HEK293 (cell line): ENCODE data around the gene CYP39A1.

Source experiments
- GLIS1 ChIP-seq: fragments of 450-650 bp; formaldehyde crosslinking; IDR thresholded peaks from 2 replicates; pipeline ENCODE4 v1.5.1; 2016; ENCODE audit warnings: missing biosample characterization, missing genetic modification characterization
- KLF10 ChIP-seq: fragments of 450-650 bp; IDR thresholded peaks from 2 replicates; pipeline ENCODE4 v1.5.1; 2018; ENCODE audit warnings: missing biosample characterization, mild to moderate bottlenecking, missing genetic modification characterization
- KLF16 ChIP-seq: fragments of 450-650 bp; formaldehyde crosslinking; IDR thresholded peaks from 2 replicates; pipeline ENCODE4 v1.5.1; 2017; ENCODE audit warnings: missing biosample characterization, missing genetic modification characterization
- KLF8 ChIP-seq: fragments of 450-650 bp; formaldehyde crosslinking; IDR thresholded peaks from 2 replicates; pipeline ENCODE4 v1.5.1; 2016; ENCODE audit warnings: missing biosample characterization, missing genetic modification characterization
- SP7 ChIP-seq: fragments of 450-650 bp; formaldehyde crosslinking; IDR thresholded peaks from 2 replicates; pipeline ENCODE4 v1.5.1; 2016; ENCODE audit warnings: missing biosample characterization, missing genetic modification characterization
- YY1 ChIP-seq: fragments of 450-650 bp; formaldehyde crosslinking; IDR thresholded peaks from 2 replicates; pipeline ENCODE4 v1.5.1; 2018; ENCODE audit warnings: missing biosample characterization, missing genetic modification characterization
- ZBTB48 ChIP-seq: fragments of 450-650 bp; formaldehyde crosslinking; IDR thresholded peaks from 2 replicates; pipeline ENCODE4 v1.5.1; 2016; ENCODE audit warnings: missing biosample characterization, missing genetic modification characterization
- ZFP37 ChIP-seq: fragments of 450-650 bp; formaldehyde crosslinking; IDR thresholded peaks from 2 replicates; pipeline ENCODE4 v1.5.1; 2016; ENCODE audit warnings: missing biosample characterization, missing genetic modification characterization
- ZFP41 ChIP-seq: fragments of 450-650 bp; formaldehyde crosslinking; IDR thresholded peaks from 2 replicates; pipeline ENCODE4 v1.5.1; 2016; ENCODE audit warnings: missing biosample characterization, missing genetic modification characterization, borderline replicate concordance
- ZNF133 ChIP-seq: fragments of 450-650 bp; formaldehyde crosslinking; IDR thresholded peaks from 2 replicates; pipeline ENCODE4 v1.5.1; 2016; ENCODE audit warnings: missing biosample characterization, missing genetic modification characterization
- ZNF16 ChIP-seq: fragments of 450-650 bp; formaldehyde crosslinking; IDR thresholded peaks from 2 replicates; pipeline ENCODE4 v1.5.1; 2016; ENCODE audit warnings: low read depth, missing biosample characterization, missing genetic modification characterization
- ZNF274 ChIP-seq, 2 experiments: fragments of 200-500 bp in 1 of 2; fragments of 450-650 bp in 1 of 2; sonication (Bioruptor generic) in 1 of 2; formaldehyde crosslinking in 1 of 2; IDR thresholded peaks; 2 replicates each; pipeline versions ENCODE4 v1.5.1 to v1.6.1; 2014 to 2016; ENCODE audit warnings: borderline replicate concordance in 1 of 2, inconsistent platforms in 1 of 2, low read length in 1 of 2, missing biosample characterization in 1 of 2, missing genetic modification characterization in 1 of 2
- ZNF341 ChIP-seq: fragments of 450-650 bp; formaldehyde crosslinking; IDR thresholded peaks from 2 replicates; pipeline ENCODE4; 2016; ENCODE audit warnings: low read depth, missing biosample characterization, missing genetic modification characterization
- ZNF350 ChIP-seq: fragments of 450-650 bp; formaldehyde crosslinking; IDR thresholded peaks from 2 replicates; pipeline ENCODE4 v1.5.0; 2017; ENCODE audit warnings: missing biosample characterization, mild to moderate bottlenecking, missing genetic modification characterization
- ZNF354C ChIP-seq: fragments of 450-650 bp; formaldehyde crosslinking; IDR thresholded peaks from 2 replicates; pipeline ENCODE4 v1.5.1; 2016; ENCODE audit warnings: missing biosample characterization, missing genetic modification characterization, low read depth, borderline replicate concordance
- ZNF366 ChIP-seq: fragments of 450-650 bp; formaldehyde crosslinking; conservative IDR thresholded peaks from 2 replicates; pipeline ENCODE4 v1.5.1; 2016; ENCODE audit warnings: missing biosample characterization, missing genetic modification characterization
- ZNF48 ChIP-seq: fragments of 450-650 bp; formaldehyde crosslinking; IDR thresholded peaks from 2 replicates; pipeline ENCODE4 v1.5.1; 2016; ENCODE audit warnings: missing biosample characterization, missing genetic modification characterization
- ZNF514 ChIP-seq: fragments of 450-650 bp; formaldehyde crosslinking; IDR thresholded peaks from 2 replicates; pipeline ENCODE4 v1.5.1; 2016; ENCODE audit warnings: missing biosample characterization, missing genetic modification characterization
- ZNF548 ChIP-seq: fragments of 450-650 bp; formaldehyde crosslinking; IDR thresholded peaks from 2 replicates; pipeline ENCODE4 v1.5.1; 2016; ENCODE audit warnings: missing biosample characterization, missing genetic modification characterization
- ZNF555 ChIP-seq: fragments of 450-650 bp; formaldehyde crosslinking; conservative IDR thresholded peaks from 2 replicates; pipeline ENCODE4 v1.5.1; 2017; ENCODE audit warnings: missing biosample characterization, mild to moderate bottlenecking, missing genetic modification characterization, inconsistent platforms
- ZNF623 ChIP-seq: fragments of 450-650 bp; formaldehyde crosslinking; IDR thresholded peaks from 2 replicates; pipeline ENCODE4 v1.5.1; 2016; ENCODE audit warnings: missing biosample characterization, missing genetic modification characterization
- ZNF701 ChIP-seq: fragments of 450-650 bp; formaldehyde crosslinking; IDR thresholded peaks from 2 replicates; pipeline ENCODE4 v1.5.1; 2016; ENCODE audit warnings: missing biosample characterization, missing genetic modification characterization
- ZNF768 ChIP-seq: fragments of 450-650 bp; formaldehyde crosslinking; IDR thresholded peaks from 2 replicates; pipeline ENCODE4 v1.5.1; 2018; ENCODE audit warnings: missing biosample characterization, mild to moderate bottlenecking, missing genetic modification characterization
- ZNF792 ChIP-seq: fragments of 450-650 bp; formaldehyde crosslinking; IDR thresholded peaks from 2 replicates; pipeline ENCODE4 v1.5.1; 2016; ENCODE audit warnings: missing biosample characterization, missing genetic modification characterization
- ZSCAN30 ChIP-seq: fragments of 450-650 bp; IDR thresholded peaks from 2 replicates; pipeline ENCODE4 v1.5.1; 2018; ENCODE audit warnings: missing biosample characterization, mild to moderate bottlenecking, missing genetic modification characterization, moderate library complexity
- TF ChIP-seq, protein P1 (sequence below): fragments of 450-650 bp; formaldehyde crosslinking; IDR thresholded peaks from 2 replicates; pipeline ENCODE4 v1.5.1; 2017; ENCODE audit warnings: missing biosample characterization, missing genetic modification characterization
- TF ChIP-seq, protein P2 (sequence below): fragments of 450-650 bp; formaldehyde crosslinking; IDR thresholded peaks from 2 replicates; pipeline ENCODE4 v1.5.1; 2016; ENCODE audit warnings: missing biosample characterization, missing genetic modification characterization
- TF ChIP-seq, protein P3 (sequence below): fragments of 450-650 bp; formaldehyde crosslinking; IDR thresholded peaks from 2 replicates; pipeline ENCODE4 v1.5.1; 2016; ENCODE audit warnings: missing biosample characterization, missing genetic modification characterization
- TF ChIP-seq, protein P4 (sequence below): fragments of 450-650 bp; formaldehyde crosslinking; IDR thresholded peaks from 2 replicates; pipeline ENCODE4 v1.5.1; 2016; ENCODE audit warnings: missing biosample characterization, missing genetic modification characterization, borderline replicate concordance
- TF ChIP-seq, protein P5 (sequence below): sonication (generic); formaldehyde crosslinking; IDR thresholded peaks from 2 replicates; pipeline ENCODE4 v1.8.1; 2022; ENCODE audit warnings: mild to moderate bottlenecking, moderate library complexity, missing genetic modification reagents

CYP39A1 gene

DNA sequence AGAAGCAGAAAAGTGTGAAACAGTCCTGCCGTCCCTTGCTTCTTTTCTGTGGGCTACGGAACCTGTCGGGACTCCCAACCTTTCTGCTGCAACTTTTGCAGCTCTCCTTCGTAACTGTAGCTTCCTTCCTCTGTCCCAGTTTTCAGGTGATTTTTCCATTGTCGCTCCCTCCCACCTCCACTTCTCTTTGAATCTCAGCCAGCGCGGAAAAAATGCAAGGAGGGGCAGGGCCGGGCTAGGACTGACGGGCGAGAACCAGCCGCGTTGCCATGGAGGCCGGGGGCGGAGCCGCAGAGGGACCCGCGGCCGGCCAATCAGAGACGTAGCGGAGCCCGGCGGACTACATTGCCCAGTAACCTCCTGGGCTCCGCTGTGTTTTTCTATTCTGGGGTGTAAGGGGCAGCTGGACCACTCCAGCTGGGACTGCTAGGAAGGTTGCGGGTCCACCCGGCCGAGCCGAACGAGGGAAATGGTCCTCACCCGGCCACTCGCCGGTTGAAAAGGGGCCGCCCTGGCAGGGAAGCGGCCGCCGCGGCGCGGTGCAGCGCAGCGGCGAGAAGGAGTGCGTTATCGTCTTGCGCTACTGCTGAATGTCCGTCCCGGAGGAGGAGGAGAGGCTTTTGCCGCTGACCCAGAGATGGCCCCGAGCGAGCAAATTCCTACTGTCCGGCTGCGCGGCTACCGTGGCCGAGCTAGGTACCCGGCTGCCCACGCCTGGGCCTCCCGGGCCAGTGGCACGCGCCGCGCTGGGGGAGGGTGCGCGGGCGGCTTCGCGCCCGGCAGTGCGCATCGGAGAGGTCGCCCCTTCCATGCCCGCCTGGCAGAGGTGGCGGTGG is at the start of gene CYP39A1, which contains the start of gene SLC25A27 (continued):
- TF ChIP-seq, protein P1, sequence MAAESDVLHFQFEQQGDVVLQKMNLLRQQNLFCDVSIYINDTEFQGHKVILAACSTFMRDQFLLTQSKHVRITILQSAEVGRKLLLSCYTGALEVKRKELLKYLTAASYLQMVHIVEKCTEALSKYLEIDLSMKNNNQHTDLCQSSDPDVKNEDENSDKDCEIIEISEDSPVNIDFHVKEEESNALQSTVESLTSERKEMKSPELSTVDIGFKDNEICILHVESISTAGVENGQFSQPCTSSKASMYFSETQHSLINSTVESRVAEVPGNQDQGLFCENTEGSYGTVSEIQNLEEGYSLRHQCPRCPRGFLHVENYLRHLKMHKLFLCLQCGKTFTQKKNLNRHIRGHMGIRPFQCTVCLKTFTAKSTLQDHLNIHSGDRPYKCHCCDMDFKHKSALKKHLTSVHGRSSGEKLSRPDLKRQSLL (tag by site-specific recombination), result no peak
- TF ChIP-seq ZNF514 (tag by site-specific recombination) (no peak), YY1 (tag by site-specific recombination) (peak; percentile 60; the same call in 1 of the 2 replicates), ZNF48 (tag by site-specific recombination) (no peak), ZNF768 (no peak), ZNF133 (no peak), ZNF792 (tag by site-specific recombination) (no peak), ZFP37 (tag by site-specific recombination) (no peak), ZNF548 (no peak), KLF8 (0 out of 2 replicates have a peak, but pooled peaks have one; percentile 40), KLF10 (tag by site-specific recombination) (peak; percentile 64; the same call in 1 of the 2 replicates), ZSCAN30 (tag by site-specific recombination) (no peak), ZNF354C (no peak), ZNF555 (tag by site-specific recombination) (no peak), ZNF701 (tag by site-specific recombination) (no peak), ZNF350 (no peak), ZNF16 (tag by site-specific recombination) (no peak), GLIS1 (tag by site-specific recombination) (peak; percentile 47; the same call in 1 of the 2 replicates), SP7 (tag by site-specific recombination) (peak; percentile 10; the same call in 1 of the 2 replicates), ZNF366 (peak; percentile 96), ZNF623 (tag by site-specific recombination) (no peak), ZFP41 (no peak), KLF16 (tag by site-specific recombination) (peak; percentile 46; the same call in 1 of the 2 replicates), ZNF274 (IDR thresholded peaks at IDR 0.05; ENCODE audit: low read length) (no peak), ZNF274 (tag by site-specific recombination; IDR thresholded peaks at IDR 0.05; ENCODE audit: borderline replicate concordance) (no peak), ZNF341 (0 out of 2 replicates have a peak, but pooled peaks have one; percentile 44), ZBTB48 (tag by site-specific recombination) (peak; percentile 29; the same call in 1 of the 2 replicates)
- TF ChIP-seq, protein P2, sequence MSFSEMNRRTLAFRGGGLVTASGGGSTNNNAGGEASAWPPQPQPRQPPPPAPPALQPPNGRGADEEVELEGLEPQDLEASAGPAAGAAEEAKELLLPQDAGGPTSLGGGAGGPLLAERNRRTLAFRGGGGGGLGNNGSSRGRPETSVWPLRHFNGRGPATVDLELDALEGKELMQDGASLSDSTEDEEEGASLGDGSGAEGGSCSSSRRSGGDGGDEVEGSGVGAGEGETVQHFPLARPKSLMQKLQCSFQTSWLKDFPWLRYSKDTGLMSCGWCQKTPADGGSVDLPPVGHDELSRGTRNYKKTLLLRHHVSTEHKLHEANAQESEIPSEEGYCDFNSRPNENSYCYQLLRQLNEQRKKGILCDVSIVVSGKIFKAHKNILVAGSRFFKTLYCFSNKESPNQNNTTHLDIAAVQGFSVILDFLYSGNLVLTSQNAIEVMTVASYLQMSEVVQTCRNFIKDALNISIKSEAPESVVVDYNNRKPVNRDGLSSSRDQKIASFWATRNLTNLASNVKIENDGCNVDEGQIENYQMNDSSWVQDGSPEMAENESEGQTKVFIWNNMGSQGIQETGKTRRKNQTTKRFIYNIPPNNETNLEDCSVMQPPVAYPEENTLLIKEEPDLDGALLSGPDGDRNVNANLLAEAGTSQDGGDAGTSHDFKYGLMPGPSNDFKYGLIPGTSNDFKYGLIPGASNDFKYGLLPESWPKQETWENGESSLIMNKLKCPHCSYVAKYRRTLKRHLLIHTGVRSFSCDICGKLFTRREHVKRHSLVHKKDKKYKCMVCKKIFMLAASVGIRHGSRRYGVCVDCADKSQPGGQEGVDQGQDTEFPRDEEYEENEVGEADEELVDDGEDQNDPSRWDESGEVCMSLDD (tag by site-specific recombination), result peak; percentile 49; the same call in 1 of the 2 replicates
- TF ChIP-seq, protein P3, sequence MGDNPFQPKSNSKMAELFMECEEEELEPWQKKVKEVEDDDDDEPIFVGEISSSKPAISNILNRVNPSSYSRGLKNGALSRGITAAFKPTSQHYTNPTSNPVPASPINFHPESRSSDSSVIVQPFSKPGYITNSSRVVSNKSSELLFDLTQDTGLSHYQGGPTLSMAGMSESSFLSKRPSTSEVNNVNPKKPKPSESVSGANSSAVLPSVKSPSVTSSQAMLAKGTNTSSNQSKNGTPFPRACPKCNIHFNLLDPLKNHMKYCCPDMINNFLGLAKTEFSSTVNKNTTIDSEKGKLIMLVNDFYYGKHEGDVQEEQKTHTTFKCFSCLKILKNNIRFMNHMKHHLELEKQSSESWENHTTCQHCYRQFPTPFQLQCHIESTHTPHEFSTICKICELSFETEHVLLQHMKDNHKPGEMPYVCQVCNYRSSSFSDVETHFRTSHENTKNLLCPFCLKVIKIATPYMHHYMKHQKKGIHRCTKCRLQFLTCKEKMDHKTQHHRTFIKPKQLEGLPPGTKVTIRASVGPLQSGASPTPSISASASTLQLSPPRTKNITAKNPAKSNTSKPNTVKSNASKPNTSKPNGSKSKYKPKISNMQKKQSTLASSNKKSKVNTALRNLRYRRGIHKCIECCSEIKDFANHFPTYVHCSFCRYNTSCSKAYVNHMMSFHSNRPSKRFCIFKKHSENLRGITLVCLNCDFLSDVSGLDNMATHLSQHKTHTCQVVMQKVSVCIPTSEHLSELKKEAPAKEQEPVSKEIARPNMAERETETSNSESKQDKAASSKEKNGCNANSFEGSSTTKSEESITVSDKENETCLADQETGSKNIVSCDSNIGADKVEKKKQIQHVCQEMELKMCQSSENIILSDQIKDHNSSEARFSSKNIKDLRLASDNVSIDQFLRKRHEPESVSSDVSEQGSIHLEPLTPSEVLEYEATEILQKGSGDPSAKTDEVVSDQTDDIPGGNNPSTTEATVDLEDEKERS (tag by site-specific recombination), result no peak
- TF ChIP-seq, protein P4, sequence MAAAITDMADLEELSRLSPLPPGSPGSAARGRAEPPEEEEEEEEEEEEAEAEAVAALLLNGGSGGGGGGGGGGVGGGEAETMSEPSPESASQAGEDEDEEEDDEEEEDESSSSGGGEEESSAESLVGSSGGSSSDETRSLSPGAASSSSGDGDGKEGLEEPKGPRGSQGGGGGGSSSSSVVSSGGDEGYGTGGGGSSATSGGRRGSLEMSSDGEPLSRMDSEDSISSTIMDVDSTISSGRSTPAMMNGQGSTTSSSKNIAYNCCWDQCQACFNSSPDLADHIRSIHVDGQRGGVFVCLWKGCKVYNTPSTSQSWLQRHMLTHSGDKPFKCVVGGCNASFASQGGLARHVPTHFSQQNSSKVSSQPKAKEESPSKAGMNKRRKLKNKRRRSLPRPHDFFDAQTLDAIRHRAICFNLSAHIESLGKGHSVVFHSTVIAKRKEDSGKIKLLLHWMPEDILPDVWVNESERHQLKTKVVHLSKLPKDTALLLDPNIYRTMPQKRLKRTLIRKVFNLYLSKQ (tag by site-specific recombination), result no peak
- TF ChIP-seq, protein P5, sequence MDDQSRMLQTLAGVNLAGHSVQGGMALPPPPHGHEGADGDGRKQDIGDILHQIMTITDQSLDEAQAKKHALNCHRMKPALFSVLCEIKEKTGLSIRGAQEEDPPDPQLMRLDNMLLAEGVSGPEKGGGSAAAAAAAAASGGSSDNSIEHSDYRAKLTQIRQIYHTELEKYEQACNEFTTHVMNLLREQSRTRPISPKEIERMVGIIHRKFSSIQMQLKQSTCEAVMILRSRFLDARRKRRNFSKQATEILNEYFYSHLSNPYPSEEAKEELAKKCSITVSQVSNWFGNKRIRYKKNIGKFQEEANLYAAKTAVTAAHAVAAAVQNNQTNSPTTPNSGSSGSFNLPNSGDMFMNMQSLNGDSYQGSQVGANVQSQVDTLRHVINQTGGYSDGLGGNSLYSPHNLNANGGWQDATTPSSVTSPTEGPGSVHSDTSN (CRISPR knock-in tag), result peak; percentile 39; the same call in 1 of the 2 replicates
